Natural killer cell (primary cell): ENCODE measurements around the gene PIK3CD. TPM values are rescaled to one million over a fixed set of nuclear protein-coding genes. Genes with fewer than 3 reads are reported as not detected.

Experiments
- ATAC-seq, 3 donors: fragments of 150-1000 bp in 2 of 3; fragments of 200-7000 bp in 1 of 3; cut with Tn5 transposase; 1 replicate in 1 of 3; 2 replicates in 2 of 3; pipeline ENCODE4 v1.10.0; 2021; ENCODE audit warnings: mild to moderate bottlenecking in 2 of 3, moderate library complexity in 2 of 3
- DNase-seq, 2 donors: peaks; one replicate each; pipeline versions ENCODE4 v3.0.0 to v3.0.0-alpha.2; 2013 to 2021; ENCODE audit warnings: mixed read lengths in 1 of 2
- H3K27ac ChIP-seq: one replicate; pipeline ENCODE4 v1.5.1; 2013; ENCODE audit warnings: mild to moderate bottlenecking, low read length
- H3K27me3 ChIP-seq: one replicate; pipeline ENCODE4 v1.6.1; 2013; ENCODE audit warnings: low read length; ENCODE audit not compliant: control insufficient read depth, insufficient read depth
- H3K36me3 ChIP-seq: one replicate; pipeline ENCODE4 v1.6.1; 2013; ENCODE audit warnings: low read length; ENCODE audit not compliant: control insufficient read depth, insufficient read depth
- H3K4me1 ChIP-seq: one replicate; pipeline ENCODE4 v1.6.1; 2013; ENCODE audit warnings: low read length; ENCODE audit not compliant: control insufficient read depth, insufficient read depth
- H3K4me3 ChIP-seq: one replicate; pipeline ENCODE4 v1.5.1; 2013; ENCODE audit warnings: low read length
- H3K9me3 ChIP-seq: one replicate; pipeline ENCODE4 v1.6.1; 2013; ENCODE audit warnings: low read length; ENCODE audit not compliant: control insufficient read depth, insufficient read depth
- H3K27ac Mint-ChIP-seq, 2 donors: one replicate each; pipeline ENCODE4 v1.8.0; 2022; ENCODE audit warnings: mild to moderate bottlenecking in 2 of 2, mixed read lengths in 2 of 2, moderate library complexity in 1 of 2
- H3K27me3 Mint-ChIP-seq, 2 donors: one replicate each; pipeline ENCODE4 v1.8.0; 2022; ENCODE audit warnings: low read depth in 2 of 2, mixed read lengths in 2 of 2
- H3K36me3 Mint-ChIP-seq: one replicate; pipeline ENCODE4 v1.8.0; 2022; ENCODE audit warnings: mixed read lengths
- H3K4me1 Mint-ChIP-seq, 2 donors: one replicate each; pipeline ENCODE4 v1.8.0; 2022; ENCODE audit warnings: mixed read lengths in 2 of 2
- H3K4me3 Mint-ChIP-seq: one replicate; pipeline ENCODE4 v1.8.0; 2022; ENCODE audit warnings: mild to moderate bottlenecking, moderate library complexity, mixed read lengths
- H3K9me3 Mint-ChIP-seq, 2 donors: one replicate each; pipeline ENCODE4 v1.8.0; 2022; ENCODE audit warnings: mixed read lengths in 2 of 2
- CTCF ChIP-seq: fragments of 200-600 bp; IDR thresholded peaks from one replicate; pipeline ENCODE4 v1.8.0; 2022; ENCODE audit warnings: antibody characterized with exemption
- WGBS: methylation state at CpG from one replicate; pipeline ENCODE4 v1.1.7; 2013; ENCODE audit warnings: missing lambda C conversion rate; ENCODE audit not compliant: insufficient coverage; 5-methylcytosine and 5-hydroxymethylcytosine counted together
- intact Hi-C: fragments of 100-400 bp; cut with micrococcal nuclease; formaldehyde crosslinking; loops from one replicate; pipeline ENCODE4 v1.14.2; 2022
- total RNA-seq, 4 donors: library from RNA; stranded (reverse); fragments of 120-200 nt in 1 of 4; gene quantifications; one replicate each; pipeline versions ENCODE4 v1.2.3 to v1.2.4, GENCODE V29; 2013 to 2022

PIK3CD gene
- total RNA-seq, 3 donors from 2014 or later (not counting 1 experiment from before 2014, with no cell fraction given), result 171 to 240 (median 198) TPM

GRCh38 chr1:9626201-9626608 is 25.3 kb upstream of the PIK3CD start:
- peaks cover 0 to 3% of the 10 kb centered on the region in 2 donors for H3K27me3 Mint-ChIP-seq
- peaks cover 42 to 47% of the 10 kb centered on the region in 2 donors for H3K4me1 Mint-ChIP-seq
- 10% methylated on average over 9 of the region's 9 CpGs for WGBS
- Histone ChIP-seq H3K27ac (peak overlapping the region; percentile 52), H3K4me1 (peaks cover 56% of the 10 kb centered on the region), H3K9me3 (no peaks in the 10 kb centered on the region), H3K4me3 (peak overlapping the region; percentile 66), H3K36me3 (no peaks in the 10 kb centered on the region), H3K27me3 (no peaks in the 10 kb centered on the region)
- peak overlapping the region; percentile 86 for H3K4me3 Mint-ChIP-seq
- H3K9me3 Mint-ChIP-seq, result no peaks in the 10 kb centered on the region
- ATAC-seq (no peak), DNase-seq (peak; percentile 18 to 68)
- TF ChIP-seq CTCF, result no peak
- H3K36me3 Mint-ChIP-seq, result no peaks in the 10 kb centered on the region
- peak overlapping the region; percentile 87 to 99 for H3K27ac Mint-ChIP-seq
- intact Hi-C loops, result no loop called here

GRCh38 chr1:9628541-9629444 is 22.7 kb upstream of the PIK3CD start:
- no peaks in the 10 kb centered on the region for H3K9me3 ChIP-seq
- WGBS, result 5% methylated on average over 20 of the region's 23 CpGs
- peak overlapping the region; percentile 85 for H3K27ac ChIP-seq
- H3K36me3 Mint-ChIP-seq, result no peaks in the 10 kb centered on the region
- TF ChIP-seq CTCF, result no peak
- peaks cover 65% of the 10 kb centered on the region for H3K4me1 ChIP-seq
- H3K4me3 ChIP-seq, result peak overlapping the region; percentile 70
- intact Hi-C loops, result loop anchor here (1.0 to 2.0 kb wide), 2 partner anchors 25 to 88 kb away; no protein-coding TSS in a partner anchor
- peaks cover 55 to 60% of the 10 kb centered on the region in 2 donors for H3K4me1 Mint-ChIP-seq
- H3K27me3 Mint-ChIP-seq, result peaks cover 0 to 3% of the 10 kb centered on the region in 2 donors
- DNase-seq, result peak; percentile 61 to 83
- H3K27ac Mint-ChIP-seq, result peak overlapping the region; percentile 87 to 99
- no peaks in the 10 kb centered on the region for H3K36me3 ChIP-seq
- peak; percentile 30 to 46 (median 44) for ATAC-seq
- no peaks in the 10 kb centered on the region for H3K27me3 ChIP-seq
- H3K9me3 Mint-ChIP-seq, result no peaks in the 10 kb centered on the region
- H3K4me3 Mint-ChIP-seq, result peak overlapping the region; percentile 91

GRCh38 chr1:9629445-9630201 is 21.9 kb upstream of the PIK3CD start:
- WGBS, result under 1% methylated on average over 26 of the region's 29 CpGs
- Histone ChIP-seq H3K4me1 (peaks cover 65% of the 10 kb centered on the region), H3K4me3 (peak overlapping the region; percentile 70), H3K36me3 (no peaks in the 10 kb centered on the region), H3K27me3 (no peaks in the 10 kb centered on the region), H3K27ac (peak overlapping the region; percentile 85), H3K9me3 (no peaks in the 10 kb centered on the region)
- no peaks in the 10 kb centered on the region for H3K36me3 Mint-ChIP-seq
- H3K27ac Mint-ChIP-seq, result peak overlapping the region; percentile 87 to 99
- peak overlapping the region; percentile 91 for H3K4me3 Mint-ChIP-seq
- no peak for TF ChIP-seq CTCF
- DNase-seq (peak; percentile 67 to 88), ATAC-seq (peak; percentile 40 to 72 (median 46))
- H3K27me3 Mint-ChIP-seq, result no peaks in the 10 kb centered on the region
- peaks cover 55 to 60% of the 10 kb centered on the region in 2 donors for H3K4me1 Mint-ChIP-seq
- intact Hi-C loops, result loop anchor here (1.0 to 2.0 kb wide), 2 partner anchors 24 to 87 kb away; no protein-coding TSS in a partner anchor
- H3K9me3 Mint-ChIP-seq, result no peaks in the 10 kb centered on the region
